ENCODE data around the gene LHCGR.

LHCGR gene

GRCh38 chr2:48768669-48769068 is 13.1 kb upstream of the LHCGR start:
- TF ChIP-seq CTCF (IDR thresholded peaks at IDR 0.05; ENCODE audit: control insufficient read depth, insufficient read depth, low read depth, low read length, missing control alignments), result no peak
- no peak overlapping the region for H3K4me3 ChIP-seq (ENCODE audit: control insufficient read depth, low read depth, low read length)
- no peak for DNase-seq (ENCODE audit: low read depth)

- DNase-seq (ENCODE audit: low read depth), result no peak
- TF ChIP-seq CTCF (IDR thresholded peaks at IDR 0.05; ENCODE audit: control insufficient read depth, insufficient read depth, low read depth, low read length, missing control alignments), result no peak
- no peak overlapping the region for H3K4me3 ChIP-seq (ENCODE audit: control insufficient read depth, low read depth, low read length)
Measured at GRCh38 chr2:48767330-48767729, 11.8 kb upstream of the LHCGR start.

GRCh38 chr2:48760826-48761225 is 5.3 kb upstream of the LHCGR start:
- DNase-seq (ENCODE audit: low read depth), result no peak
- no peak overlapping the region for H3K4me3 ChIP-seq (ENCODE audit: control insufficient read depth, low read depth, low read length)
- TF ChIP-seq CTCF (IDR thresholded peaks at IDR 0.05; ENCODE audit: control insufficient read depth, insufficient read depth, low read depth, low read length, missing control alignments), result no peak

GRCh38 chr2:48759682-48760081 is 4.2 kb upstream of the LHCGR start:
- no peak overlapping the region for H3K4me3 ChIP-seq (ENCODE audit: control insufficient read depth, low read depth, low read length)
- DNase-seq (ENCODE audit: low read depth), result no peak
- TF ChIP-seq CTCF (IDR thresholded peaks at IDR 0.05; ENCODE audit: control insufficient read depth, insufficient read depth, low read depth, low read length, missing control alignments), result no peak

GRCh38 chr2:48756289-48756688 is 765 bp upstream of the LHCGR start:
- TF ChIP-seq CTCF (IDR thresholded peaks at IDR 0.05; ENCODE audit: control insufficient read depth, insufficient read depth, low read depth, low read length, missing control alignments), result no peak
- DNase-seq (ENCODE audit: low read depth), result no peak
- H3K4me3 ChIP-seq (ENCODE audit: control insufficient read depth, low read depth, low read length), result no peak overlapping the region

DNA sequence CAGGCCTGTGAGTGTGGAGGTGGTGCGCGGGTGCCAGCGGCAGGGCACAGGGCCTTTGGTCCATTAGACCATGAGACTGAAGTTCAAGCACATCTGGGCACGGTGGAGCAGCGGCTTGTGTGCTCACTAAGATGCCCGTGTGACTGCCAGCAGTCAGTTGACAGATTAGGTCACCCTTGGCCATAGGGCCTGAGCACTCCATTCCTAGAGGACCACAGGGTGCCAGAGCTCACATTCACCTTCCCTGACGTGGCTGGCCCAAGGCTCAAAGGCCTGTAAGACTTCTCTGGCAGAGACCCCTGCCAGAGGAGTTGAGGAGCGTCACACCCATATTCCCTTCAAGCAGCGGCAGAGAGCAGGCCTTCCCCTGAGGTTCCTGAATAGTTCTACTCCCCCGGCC is 650 bp downstream of the LHCGR start:
- no peak overlapping the region for H3K4me3 ChIP-seq (ENCODE audit: control insufficient read depth, low read depth, low read length)

More for the DNA sequence above, 650 bp downstream of the LHCGR start:
- TF ChIP-seq CTCF (IDR thresholded peaks at IDR 0.05; ENCODE audit: control insufficient read depth, insufficient read depth, low read depth, low read length, missing control alignments), result no peak
- no peak for DNase-seq (ENCODE audit: low read depth)

Data from AG09309 (cell line).